Fibroblast of skin of left quadriceps (primary cell): Measurements from ENCODE around the gene PPP1R3D.

ENCODE experiments used
- DNase-seq, 2 experiments: peaks; one replicate each; pipeline ENCODE4 v3.0.0-alpha.2; 2013; ENCODE audit warnings: low read depth in 2 of 2

PPP1R3D gene

DNA sequence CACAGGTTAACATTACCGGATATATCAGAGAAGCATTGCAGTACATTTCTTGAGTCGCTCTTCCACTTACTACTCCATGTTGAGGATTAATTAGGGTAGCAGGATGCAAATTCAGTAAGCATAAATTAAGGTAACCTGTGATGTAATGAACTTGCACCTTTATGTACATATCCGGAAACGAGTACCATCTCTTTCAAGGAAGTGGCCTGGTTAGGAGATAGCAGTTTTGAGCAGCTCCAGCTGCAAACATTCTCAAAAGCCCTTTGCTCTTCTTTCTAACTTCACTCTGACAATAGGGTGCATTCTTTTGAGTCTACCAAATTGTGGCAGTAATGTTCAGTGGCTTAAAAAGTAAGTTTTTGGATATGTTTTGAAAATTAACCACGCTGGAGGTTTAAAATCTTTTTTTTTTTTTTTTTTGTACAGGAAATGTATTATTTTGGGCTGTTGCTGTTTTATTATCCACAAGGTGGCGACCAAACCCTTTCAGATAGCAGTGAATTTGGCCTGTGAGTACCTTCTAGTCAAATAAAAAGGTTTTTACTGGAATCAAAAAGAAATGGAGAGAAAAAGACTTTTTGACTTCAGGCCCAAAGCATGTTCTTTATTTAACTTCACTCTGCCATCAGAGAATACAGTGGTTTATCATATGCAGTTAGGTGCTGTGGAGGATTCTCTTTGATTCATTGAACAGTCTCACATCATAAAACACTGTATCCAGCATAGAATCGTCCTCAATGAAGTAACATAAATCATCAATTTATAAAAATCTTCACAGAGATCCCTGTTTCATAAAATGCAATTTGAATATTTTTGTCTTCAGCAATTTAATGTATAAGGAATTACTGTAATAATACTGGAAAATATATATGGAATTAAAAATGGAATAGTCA, 9.0 kb upstream of the PPP1R3D start:
- DNase-seq: peak in 1 of 2 experiments; percentile 31

DNA sequence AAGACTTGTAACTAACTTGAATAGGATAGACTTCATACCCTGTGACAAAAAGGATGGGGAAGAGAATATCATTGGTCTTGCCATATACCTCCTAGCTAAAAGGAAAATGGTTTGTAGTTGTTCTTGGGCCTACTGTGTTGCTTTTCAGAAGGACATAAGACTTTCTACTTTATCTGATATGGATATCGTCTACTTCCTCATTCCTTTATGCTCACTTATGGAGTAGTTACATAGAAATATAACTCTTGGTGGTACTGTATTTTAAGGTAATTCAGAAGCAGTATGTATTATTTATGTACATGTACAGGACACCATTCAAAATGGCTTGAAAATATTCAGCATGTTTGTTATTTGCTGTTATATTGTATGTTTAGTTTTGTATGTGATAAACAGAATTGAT, 8.1 kb upstream of the PPP1R3D start:
- DNase-seq: no peak

DNA sequence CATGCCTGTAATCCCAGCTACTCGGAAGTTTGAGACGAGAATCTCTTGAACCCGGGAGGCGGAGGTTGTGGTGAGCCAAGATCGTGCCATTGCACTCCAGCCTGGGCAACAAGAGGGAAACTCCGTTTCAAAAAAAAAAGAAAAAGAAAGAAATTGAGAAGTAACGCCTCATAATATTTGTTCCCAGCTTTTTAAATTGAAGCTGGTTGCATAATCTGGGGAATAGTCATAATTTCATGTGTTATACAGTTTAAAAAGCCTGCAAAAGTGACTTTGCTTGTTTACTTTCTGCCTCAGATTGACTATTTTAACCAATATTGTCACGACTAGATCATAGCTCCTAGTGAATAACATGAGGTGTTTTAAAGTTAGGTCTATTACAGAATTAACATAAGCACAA, 7.3 kb upstream of the PPP1R3D start:
- no peak for DNase-seq

DNA sequence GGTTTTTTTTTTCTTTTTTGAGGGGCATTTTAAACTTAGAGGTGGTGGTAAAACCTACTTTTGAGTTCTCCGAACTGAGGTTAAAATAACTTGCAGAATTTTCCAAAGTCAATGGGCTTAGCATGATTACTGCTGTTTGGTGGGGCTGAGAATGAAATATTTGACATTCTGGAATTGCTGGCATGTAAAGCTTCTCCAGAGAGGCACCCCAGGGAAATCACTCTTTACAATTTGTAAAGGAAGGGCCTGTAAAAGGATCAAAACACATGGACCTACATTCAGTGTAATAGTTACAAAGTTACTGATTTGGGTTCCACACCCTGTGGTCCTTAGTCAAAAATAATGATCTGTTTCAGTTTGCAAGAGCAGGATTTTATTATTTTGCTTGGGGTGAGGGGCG, 5.6 kb upstream of the PPP1R3D start:
- DNase-seq: peak in 1 of 2 experiments; percentile 21

GRCh38 chr20:59945175-59945574, 5.1 kb upstream of the PPP1R3D start:
- no peak for DNase-seq

GRCh38 chr20:59944726-59945125, 4.6 kb upstream of the PPP1R3D start:
- no peak for DNase-seq

GRCh38 chr20:59942245-59942644, 2.1 kb upstream of the PPP1R3D start:
- DNase-seq: no peak

DNA sequence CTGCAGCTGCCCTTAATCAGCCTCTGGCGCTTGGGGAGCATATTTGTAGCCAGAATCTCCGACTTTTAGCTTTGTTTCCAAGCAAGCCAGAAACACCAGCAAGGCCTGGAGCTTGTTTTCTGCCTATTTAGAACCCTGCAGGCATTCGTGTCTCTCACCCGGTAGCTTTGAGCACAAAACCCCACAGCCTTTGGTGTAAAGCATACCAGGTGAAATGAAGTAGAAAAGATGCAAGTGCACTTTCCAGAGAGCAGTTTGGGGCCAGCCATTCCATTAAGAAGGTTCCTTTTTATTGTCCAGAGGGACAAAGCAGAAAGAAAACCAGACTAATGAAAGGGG, 820 bp upstream of the PPP1R3D start:
- DNase-seq: peak in 1 of 2 experiments; percentile 90

DNA sequence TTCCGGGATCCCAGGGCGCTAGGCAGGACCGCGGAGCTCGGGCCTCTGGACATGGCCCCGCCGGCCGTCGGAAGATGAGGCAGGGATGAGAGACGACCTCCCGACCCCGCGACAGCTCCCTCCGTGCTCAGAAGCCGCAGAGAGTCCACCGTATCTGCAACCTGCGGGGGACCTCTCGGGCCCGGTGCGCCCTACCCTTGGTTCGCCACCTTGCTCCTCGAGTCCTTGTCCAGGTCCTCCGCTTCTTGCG, 301 bp downstream of the PPP1R3D start:
- no peak for DNase-seq

DNA sequence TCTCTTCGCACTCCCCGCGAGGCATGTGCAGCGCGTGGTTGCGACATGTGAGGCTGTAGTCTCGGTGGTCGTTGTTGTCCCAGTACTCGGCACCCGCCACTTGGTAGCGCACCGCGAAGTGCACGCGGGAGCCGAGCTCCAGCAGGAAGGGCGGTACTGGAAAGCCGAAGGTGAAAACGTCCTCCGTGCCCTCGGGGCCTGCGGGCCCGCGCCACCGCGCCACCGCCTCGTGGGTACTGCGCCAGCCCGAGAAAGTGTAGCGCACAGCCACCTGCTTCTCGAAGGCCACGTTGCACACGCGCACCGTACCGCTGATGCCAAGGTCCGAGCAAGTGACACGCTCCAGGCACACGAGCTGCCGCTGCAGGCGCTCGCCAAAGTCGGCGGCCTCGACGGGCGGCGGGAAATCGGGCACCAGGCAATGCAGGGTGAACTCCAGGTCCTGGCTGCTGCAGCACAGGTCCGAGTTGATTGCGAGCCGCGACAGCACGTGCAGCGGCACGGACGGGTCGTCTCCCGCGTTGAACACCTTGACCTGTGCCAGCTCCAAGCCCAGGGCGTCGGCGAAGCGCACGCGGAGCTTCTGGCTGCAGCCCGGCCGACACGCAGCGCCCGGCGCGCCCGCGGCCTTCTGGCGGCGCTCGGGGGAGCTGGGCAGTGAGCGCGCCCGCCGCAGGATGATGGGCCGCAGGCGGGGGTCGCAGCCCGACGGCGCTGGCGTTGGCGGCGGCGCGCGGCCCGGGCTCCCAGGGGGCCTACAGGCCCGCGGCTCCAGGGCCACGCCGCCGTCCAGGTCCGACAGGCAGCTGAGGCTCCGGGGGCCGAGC, 840 bp downstream of the PPP1R3D start:
- no peak for DNase-seq

- no peak for DNase-seq
Observed at GRCh38 chr20:59938696-59939051, 1.4 kb downstream of the PPP1R3D start.

DNA sequence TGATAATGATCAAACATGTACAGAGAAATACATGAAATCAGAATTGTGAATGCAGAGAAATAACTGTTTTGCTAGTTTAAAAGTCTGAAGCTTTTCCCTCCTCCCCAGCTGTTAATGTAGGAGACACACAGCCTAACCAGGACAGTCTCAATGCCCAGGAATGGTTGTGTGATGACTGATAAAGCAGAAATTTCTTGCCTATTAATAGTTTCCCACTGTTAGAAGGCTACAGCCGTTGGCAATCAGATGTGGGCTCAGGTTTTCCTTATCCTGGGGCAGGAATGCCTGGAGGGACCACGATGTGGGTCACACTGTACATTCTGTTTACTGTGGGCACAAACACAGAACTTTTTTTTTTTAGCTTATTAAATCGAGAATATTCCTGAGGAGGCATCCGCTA, 1.9 kb downstream of the PPP1R3D start:
- DNase-seq: peak in 1 of 2 experiments; percentile 29

GRCh38 chr20:59937150-59937549, 3.0 kb downstream of the PPP1R3D start:
- no peak for DNase-seq

DNA sequence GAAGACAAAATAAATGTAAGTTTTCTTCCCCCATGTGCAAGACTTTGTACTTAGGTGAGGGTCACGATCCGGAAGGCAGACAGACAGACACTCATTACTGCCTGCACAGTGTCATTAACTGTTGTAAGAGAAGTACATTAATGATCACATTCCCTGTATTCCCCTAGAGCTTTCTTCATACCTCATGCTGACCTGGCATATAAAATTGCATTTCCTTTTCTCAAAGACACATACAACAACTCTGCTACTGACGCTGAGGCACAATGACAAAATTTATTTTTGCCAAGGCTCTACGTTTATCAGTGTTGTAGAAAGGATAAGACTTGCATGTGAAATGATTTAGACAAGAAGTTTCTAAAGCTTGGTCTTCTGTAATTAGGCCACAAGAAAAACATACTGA, 3.7 kb downstream of the PPP1R3D start:
- no peak for DNase-seq

DNA sequence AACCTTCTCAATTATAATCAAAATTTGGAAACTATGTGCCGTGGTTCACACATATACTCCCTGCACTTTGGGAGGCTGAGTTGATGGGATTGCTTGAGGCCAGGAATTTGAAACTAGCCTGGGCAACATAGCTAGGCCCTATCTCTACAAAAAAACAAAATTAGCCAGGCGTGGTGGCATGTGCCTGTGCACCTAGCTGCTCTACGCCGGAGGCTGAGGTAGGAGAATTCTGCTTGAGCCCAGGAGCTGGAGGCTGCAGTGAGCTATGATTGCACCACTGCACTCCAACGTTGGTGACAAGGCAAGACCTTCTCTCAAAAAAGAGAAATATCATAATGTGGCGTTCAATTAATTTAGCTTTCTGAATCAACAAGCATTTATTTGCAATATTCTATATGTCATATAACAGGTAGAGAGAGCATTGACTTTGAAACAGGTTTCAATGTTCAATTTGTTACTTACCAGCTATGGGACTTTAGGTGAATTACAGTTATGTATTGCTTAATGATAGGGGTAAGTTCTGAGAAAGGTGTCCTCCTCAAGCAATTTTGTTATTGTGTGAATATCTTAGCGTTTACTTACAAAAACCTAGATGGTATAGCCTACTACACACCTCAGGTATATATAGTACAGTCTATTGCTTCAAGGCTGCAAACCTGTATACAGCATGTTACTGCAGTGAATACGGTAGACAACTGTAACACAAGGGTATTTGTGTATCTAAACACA, 4.5 kb downstream of the PPP1R3D start:
- DNase-seq: no peak

- peak; percentile 36 for DNase-seq
Observed at GRCh38 chr20:59933849-59934585, 6.1 kb downstream of the PPP1R3D start.

- DNase-seq: peak in 1 of 2 experiments; percentile 21
Observed at GRCh38 chr20:59933296-59933848, 6.7 kb downstream of the PPP1R3D start, which contains the start of gene SYCP2. Gene SYCP2, minus strand, starts transcription at chr20:59933637. Its CDS starts 11,224 bp downstream, at chr20:59922413.

DNA sequence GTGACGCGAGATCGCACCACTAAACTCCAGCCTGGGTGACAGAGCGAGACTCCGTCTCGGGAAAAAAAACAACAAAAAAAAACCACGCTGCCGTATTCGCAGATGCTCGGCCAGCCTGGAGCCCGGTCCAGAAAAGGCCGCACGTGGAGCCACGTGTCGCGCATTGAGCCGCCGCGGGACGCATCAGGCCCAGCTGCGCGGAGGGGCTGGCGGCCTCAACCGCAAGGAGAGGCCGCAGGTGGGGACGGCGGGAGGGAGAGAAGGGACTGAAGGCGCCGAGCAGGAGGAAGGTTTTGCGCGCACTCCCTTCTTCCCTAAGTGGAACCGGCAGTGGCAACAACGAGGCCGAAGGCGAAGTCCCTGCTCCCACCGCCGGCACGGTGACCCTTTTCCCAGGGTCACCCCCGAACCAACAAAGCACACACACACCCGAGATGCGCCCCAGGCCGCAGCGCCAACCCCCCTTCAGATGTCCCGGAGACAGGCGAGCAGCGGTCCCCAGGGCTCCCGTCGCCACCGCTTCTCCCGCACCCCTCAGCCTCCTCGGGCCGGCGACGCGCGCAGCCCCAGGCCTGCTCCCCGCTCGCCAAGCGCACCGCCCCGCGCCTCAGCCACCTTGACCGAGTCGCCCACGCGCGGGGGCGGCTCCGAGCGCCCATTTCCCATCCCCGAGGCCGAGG, 7.3 kb downstream of the PPP1R3D start:
- no peak for DNase-seq

GRCh38 chr20:59931511-59932312, 8.4 kb downstream of the PPP1R3D start:
- no peak for DNase-seq

DNA sequence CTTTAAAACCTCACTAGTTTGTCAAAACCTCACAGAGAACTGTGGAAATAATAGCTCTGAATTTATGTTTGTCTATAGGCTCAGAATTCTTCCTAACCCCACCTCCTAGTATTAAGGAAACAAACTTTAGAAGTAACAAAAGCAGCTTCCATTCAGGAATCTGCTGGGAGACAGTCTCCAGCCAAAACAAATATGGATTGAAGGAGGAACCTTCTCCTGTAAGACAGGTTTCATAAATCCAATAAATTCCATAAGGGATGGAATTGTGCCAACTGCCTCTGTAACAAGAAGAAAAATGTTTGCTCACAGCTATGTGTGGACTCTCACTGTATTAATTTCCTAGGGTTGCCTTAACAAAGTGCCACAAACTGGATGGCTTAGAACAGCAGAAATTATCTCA, 14.2 kb downstream of the PPP1R3D start:
- DNase-seq: no peak
